ENCODE data around the gene IL17D.

Gene IL17D

GRCh38 chr13:20701461-20701860 is 2.0 kb upstream of the IL17D start:
- no peaks in the 10 kb centered on the region for H3K36me3 ChIP-seq (ENCODE audit: insufficient read depth, low read length)
- no peak overlapping the region for H3K9ac ChIP-seq (ENCODE audit: low read depth, low read length)
- no peak for TF ChIP-seq CTCF (IDR thresholded peaks at IDR 0.05; ENCODE audit: borderline replicate concordance, extremely low read depth, low read length, poor library complexity, severe bottlenecking)
- TF ChIP-seq EZH2 (IDR thresholded peaks at IDR 0.05; ENCODE audit: borderline replicate concordance, low read depth, low read length, severe bottlenecking) = no peak
- H3K27ac ChIP-seq (ENCODE audit: low read length) = no peak overlapping the region
- no peak overlapping the region for H2AFZ ChIP-seq (ENCODE audit: low read depth, low read length)
- H3K79me2 ChIP-seq (ENCODE audit: insufficient read depth, low read length) = no peaks in the 10 kb centered on the region
- H3K4me2 ChIP-seq (ENCODE audit: insufficient read depth, low read length) = no peak overlapping the region
- peaks cover 32% of the 10 kb centered on the region for H3K27me3 ChIP-seq (ENCODE audit: insufficient read depth, low read length, poor library complexity)
- H3K4me3 ChIP-seq (ENCODE audit: low read depth in 1 of 2, low read length in 2 of 2) = no peak overlapping the region
- H3K4me1 ChIP-seq (ENCODE audit: insufficient read depth, low read length) = peaks cover 14% of the 10 kb centered on the region
- no peak for ATAC-seq (ENCODE audit: insufficient read depth, low read depth)
- no peak for DNase-seq
- no peaks in the 10 kb centered on the region for H4K20me1 ChIP-seq (ENCODE audit: insufficient read depth, low read length)
- H3K9me3 ChIP-seq (ENCODE audit: insufficient read depth, low read length, severe bottlenecking) = no peaks in the 10 kb centered on the region

- no peak overlapping the region for H3K27ac ChIP-seq (ENCODE audit: low read length)
- H3K9me3 ChIP-seq (ENCODE audit: insufficient read depth, low read length, severe bottlenecking) = no peaks in the 10 kb centered on the region
- H3K9ac ChIP-seq (ENCODE audit: low read depth, low read length) = no peak overlapping the region
- TF ChIP-seq EZH2 (IDR thresholded peaks at IDR 0.05; ENCODE audit: borderline replicate concordance, low read depth, low read length, severe bottlenecking) (no peak), CTCF (IDR thresholded peaks at IDR 0.05; ENCODE audit: borderline replicate concordance, extremely low read depth, low read length, poor library complexity, severe bottlenecking) (no peak)
- H3K79me2 ChIP-seq (ENCODE audit: insufficient read depth, low read length) = no peaks in the 10 kb centered on the region
- ATAC-seq (ENCODE audit: insufficient read depth, low read depth) = no peak
- H3K36me3 ChIP-seq (ENCODE audit: insufficient read depth, low read length) = no peaks in the 10 kb centered on the region
- no peak overlapping the region for H3K4me2 ChIP-seq (ENCODE audit: insufficient read depth, low read length)
- H3K27me3 ChIP-seq (ENCODE audit: insufficient read depth, low read length, poor library complexity) = peaks cover 32% of the 10 kb centered on the region
- H3K4me3 ChIP-seq (ENCODE audit: low read depth in 1 of 2, low read length in 2 of 2) = no peak overlapping the region
- no peak for DNase-seq
- H2AFZ ChIP-seq (ENCODE audit: low read depth, low read length) = no peak overlapping the region
- peaks cover 14% of the 10 kb centered on the region for H3K4me1 ChIP-seq (ENCODE audit: insufficient read depth, low read length)
- no peaks in the 10 kb centered on the region for H4K20me1 ChIP-seq (ENCODE audit: insufficient read depth, low read length)
Measured at GRCh38 chr13:20702530-20702914, 977 bp upstream of the IL17D start.

- Histone ChIP-seq H3K27ac (ENCODE audit: low read length) (no peak overlapping the region), H3K9ac (ENCODE audit: low read depth, low read length) (peak overlapping the region; percentile 48), H3K27me3 (ENCODE audit: insufficient read depth, low read length, poor library complexity) (peaks cover 28% of the 10 kb centered on the region), H3K4me2 (ENCODE audit: insufficient read depth, low read length) (peak overlapping the region; percentile 63), H3K4me3 (ENCODE audit: low read depth in 1 of 2, low read length in 2 of 2) (peak overlapping the region in 1 of 2 experiments; percentile 60; a peak in 2 of 4 replicates), H2AFZ (ENCODE audit: low read depth, low read length) (peak overlapping the region; percentile 68; the same call in 1 of the 2 replicates), H3K36me3 (ENCODE audit: insufficient read depth, low read length) (no peaks in the 10 kb centered on the region), H3K9me3 (ENCODE audit: insufficient read depth, low read length, severe bottlenecking) (no peaks in the 10 kb centered on the region), H4K20me1 (ENCODE audit: insufficient read depth, low read length) (no peaks in the 10 kb centered on the region), H3K4me1 (ENCODE audit: insufficient read depth, low read length) (peaks cover 14% of the 10 kb centered on the region), H3K79me2 (ENCODE audit: insufficient read depth, low read length) (no peaks in the 10 kb centered on the region)
- TF ChIP-seq EZH2 (IDR thresholded peaks at IDR 0.05; ENCODE audit: borderline replicate concordance, low read depth, low read length, severe bottlenecking) (no peak), CTCF (IDR thresholded peaks at IDR 0.05; ENCODE audit: borderline replicate concordance, extremely low read depth, low read length, poor library complexity, severe bottlenecking) (peak; percentile 70)
- peak; percentile 90 for ATAC-seq (ENCODE audit: insufficient read depth, low read depth)
- peak; percentile 77 for DNase-seq
Measured at GRCh38 chr13:20703780-20704458, 420 bp downstream of the IL17D start.

Measured in DND-41 (cell line).